ENCODE measurements around the gene ING3.

The ING3 gene

GRCh38 chr7:120960714-120961113, 10.1 kb downstream of the ING3 start:
- no peak for DNase-seq (ENCODE audit: low read depth)
- TF ChIP-seq CTCF (IDR thresholded peaks at IDR 0.05; ENCODE audit: control insufficient read depth, extremely low read depth, insufficient read depth), result no peak
- H3K4me3 ChIP-seq (ENCODE audit: low read depth, low read length), result no peak overlapping the region

GRCh38 chr7:120961638-120962173, 11.1 kb downstream of the ING3 start:
- DNase-seq (ENCODE audit: low read depth), result no peak
- no peak for TF ChIP-seq CTCF (IDR thresholded peaks at IDR 0.05; ENCODE audit: control insufficient read depth, extremely low read depth, insufficient read depth)
- no peak overlapping the region for H3K4me3 ChIP-seq (ENCODE audit: low read depth, low read length)

GRCh38 chr7:120964088-120964487, 13.5 kb downstream of the ING3 start:
- no peak for DNase-seq (ENCODE audit: low read depth)
- H3K4me3 ChIP-seq (ENCODE audit: low read depth, low read length), result no peak overlapping the region
- no peak for TF ChIP-seq CTCF (IDR thresholded peaks at IDR 0.05; ENCODE audit: control insufficient read depth, extremely low read depth, insufficient read depth)

- H3K4me3 ChIP-seq (ENCODE audit: low read depth, low read length), result no peak overlapping the region
- no peak for TF ChIP-seq CTCF (IDR thresholded peaks at IDR 0.05; ENCODE audit: control insufficient read depth, extremely low read depth, insufficient read depth)
- DNase-seq (ENCODE audit: low read depth), result no peak
These were observed 16.4 kb downstream of the ING3 start for GRCh38 chr7:120966961-120967360.

GRCh38 chr7:120973849-120974248, 23.3 kb downstream of the ING3 start:
- no peak overlapping the region for H3K4me3 ChIP-seq (ENCODE audit: low read depth, low read length)
- no peak for DNase-seq (ENCODE audit: low read depth)
- TF ChIP-seq CTCF (IDR thresholded peaks at IDR 0.05; ENCODE audit: control insufficient read depth, extremely low read depth, insufficient read depth), result no peak

GRCh38 chr7:120979765-120980499, 29.4 kb downstream of the ING3 start:
- H3K4me3 ChIP-seq (ENCODE audit: low read depth, low read length), result no peak overlapping the region
- DNase-seq (ENCODE audit: low read depth), result no peak
- no peak for TF ChIP-seq CTCF (IDR thresholded peaks at IDR 0.05; ENCODE audit: control insufficient read depth, extremely low read depth, insufficient read depth)

GRCh38 chr7:120981117-120981516, 30.5 kb downstream of the ING3 start:
- TF ChIP-seq CTCF (IDR thresholded peaks at IDR 0.05; ENCODE audit: control insufficient read depth, extremely low read depth, insufficient read depth), result no peak
- no peak for DNase-seq (ENCODE audit: low read depth)
- no peak overlapping the region for H3K4me3 ChIP-seq (ENCODE audit: low read depth, low read length)
